Activated CD4-positive, alpha-beta T cell treated with anti-CD3 and anti-CD28 coated beads, Interleukin-2, Interleukin-6, amounts not matched to agents 100 ng/mL and 50 ng/mL, durations not matched to agents 16 hours and 8 hours (primary cell): ENCODE data around the gene ASPHD2.

Source experiments
- DNase-seq: peaks from one replicate; pipeline ENCODE4 v3.0.0-alpha.2; 2020

The ASPHD2 gene

DNA sequence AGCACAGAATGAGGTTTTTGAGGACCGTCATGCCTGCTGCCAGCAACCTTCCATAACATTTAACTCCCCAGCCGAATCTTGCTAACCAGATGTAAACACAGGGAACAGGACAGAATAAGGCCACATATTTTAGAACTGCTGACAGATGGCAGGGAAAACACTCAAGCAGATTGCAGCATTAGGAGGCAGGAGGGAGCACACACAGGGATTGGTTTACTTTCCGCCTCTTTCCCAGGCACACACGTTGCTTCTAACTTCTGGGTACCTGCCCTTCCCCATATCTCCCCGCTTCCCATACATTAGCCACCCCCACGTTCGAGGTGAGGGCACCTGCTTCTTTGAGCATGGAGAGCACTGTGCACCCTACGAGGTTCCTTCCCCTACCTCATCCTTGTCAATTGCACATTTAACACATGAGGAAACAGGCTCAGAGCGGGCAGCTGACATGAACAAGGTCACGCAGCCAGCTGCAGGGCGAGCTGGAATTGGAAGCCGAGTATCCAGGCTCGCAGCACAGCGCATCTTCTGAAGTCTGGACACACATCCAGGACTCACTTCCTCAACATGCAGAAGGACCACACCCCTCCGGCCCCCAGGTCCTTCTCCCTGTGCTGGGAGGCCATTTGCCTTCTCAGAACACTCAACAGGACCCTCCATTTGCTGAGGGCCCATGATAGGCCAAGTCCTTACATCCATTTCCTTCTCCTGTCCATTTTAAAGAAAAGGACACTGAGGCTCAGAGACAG lies 18.7 kb downstream of the ASPHD2 start:
- DNase-seq: no peak

- no peak for DNase-seq
Observed at GRCh38 chr22:26448334-26448733, 19.3 kb downstream of the ASPHD2 start.

DNA sequence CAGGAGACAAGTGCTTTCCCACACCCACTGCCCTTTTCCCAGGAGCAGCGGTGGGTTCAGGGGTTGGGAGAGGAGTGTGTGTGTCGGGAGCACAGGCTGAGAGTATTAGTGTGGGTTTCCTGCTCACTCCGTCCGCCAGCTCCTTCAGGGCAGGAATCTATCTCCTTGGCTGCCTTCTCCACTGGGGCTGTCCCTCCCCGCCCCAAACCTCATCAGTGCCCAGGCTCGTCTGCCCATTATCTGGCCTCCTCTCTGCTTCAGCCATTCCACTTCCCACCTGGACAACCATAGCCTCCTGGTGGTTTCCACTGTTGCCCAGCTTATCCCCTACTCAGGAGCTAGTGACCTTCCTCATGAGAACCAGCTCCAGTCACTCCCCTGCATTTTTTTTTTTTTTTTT lies 19.9 kb downstream of the ASPHD2 start:
- DNase-seq: no peak

GRCh38 chr22:26450453-26451185 lies 21.6 kb downstream of the ASPHD2 start:
- no peak for DNase-seq

DNA sequence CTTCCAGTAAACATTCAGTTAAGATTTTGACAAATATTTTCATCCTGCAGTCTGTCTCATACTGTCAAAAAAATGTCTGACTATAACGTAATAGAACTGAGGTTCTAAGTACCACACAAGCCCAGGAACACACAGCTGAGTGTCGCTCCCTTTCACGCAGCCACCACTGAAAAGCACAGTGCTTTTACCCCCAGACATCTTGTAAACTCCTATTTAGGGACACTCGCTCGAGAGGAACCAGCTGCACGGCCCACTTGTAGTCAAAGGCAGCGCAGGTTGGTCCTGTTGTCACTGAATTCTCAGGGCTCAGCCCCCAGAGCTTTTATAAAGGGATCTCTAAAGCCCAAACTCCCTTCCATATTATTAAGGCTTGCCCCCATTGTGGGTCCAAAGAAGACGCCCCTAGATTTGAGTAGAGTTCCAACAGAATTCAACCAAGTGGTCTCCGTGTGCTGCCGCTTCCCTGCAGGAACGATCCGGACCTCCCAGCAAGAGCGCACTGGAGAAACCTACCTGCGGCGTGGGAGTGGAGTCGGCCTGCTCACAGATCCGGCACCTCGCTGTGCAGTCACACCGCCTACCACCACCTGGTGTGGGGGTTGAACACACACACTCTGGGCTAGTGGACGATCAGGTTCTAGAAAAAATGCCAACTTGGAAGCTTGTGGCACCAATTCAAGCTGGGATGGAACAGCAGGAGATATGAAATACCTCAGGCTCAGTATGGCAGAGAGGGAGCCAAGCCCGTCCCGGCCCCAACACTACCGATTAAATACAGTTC lies 23.4 kb downstream of the ASPHD2 start:
- no peak for DNase-seq

GRCh38 chr22:26453216-26453615 lies 24.2 kb downstream of the ASPHD2 start:
- no peak for DNase-seq

GRCh38 chr22:26453812-26454500 lies 24.9 kb downstream of the ASPHD2 start:
- DNase-seq: no peak

DNA sequence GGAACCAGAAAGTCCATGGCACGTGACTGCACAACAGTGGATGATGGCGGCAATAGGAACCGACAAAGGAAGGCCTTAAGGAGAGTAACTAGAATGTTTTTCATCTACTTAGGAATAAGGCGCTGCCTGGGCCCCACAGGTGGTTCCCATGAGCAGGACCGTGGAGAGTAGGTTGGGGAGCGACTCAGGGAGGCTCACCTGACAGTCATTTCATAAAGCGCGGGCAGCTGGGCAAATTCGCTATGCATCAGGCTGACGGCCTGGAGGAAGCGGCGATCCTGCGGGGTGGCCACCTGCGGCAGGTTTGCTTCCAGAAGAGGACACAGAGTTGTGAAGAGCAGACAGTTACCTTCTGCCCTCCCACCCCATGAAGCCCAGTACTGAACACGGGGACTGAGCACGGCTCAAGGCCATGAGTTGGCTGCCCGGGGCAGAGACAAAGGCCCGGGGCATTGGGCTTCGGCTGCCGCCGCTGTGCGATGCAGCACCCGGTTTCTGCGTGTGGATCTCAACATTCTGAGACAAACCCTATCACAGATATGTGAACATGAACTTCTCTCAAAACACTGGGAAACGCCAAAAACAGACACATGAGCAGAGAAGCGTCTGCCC lies 28.7 kb downstream of the ASPHD2 start:
- DNase-seq: no peak

GRCh38 chr22:26460202-26460601 lies 31.1 kb downstream of the ASPHD2 start:
- no peak for DNase-seq

DNA sequence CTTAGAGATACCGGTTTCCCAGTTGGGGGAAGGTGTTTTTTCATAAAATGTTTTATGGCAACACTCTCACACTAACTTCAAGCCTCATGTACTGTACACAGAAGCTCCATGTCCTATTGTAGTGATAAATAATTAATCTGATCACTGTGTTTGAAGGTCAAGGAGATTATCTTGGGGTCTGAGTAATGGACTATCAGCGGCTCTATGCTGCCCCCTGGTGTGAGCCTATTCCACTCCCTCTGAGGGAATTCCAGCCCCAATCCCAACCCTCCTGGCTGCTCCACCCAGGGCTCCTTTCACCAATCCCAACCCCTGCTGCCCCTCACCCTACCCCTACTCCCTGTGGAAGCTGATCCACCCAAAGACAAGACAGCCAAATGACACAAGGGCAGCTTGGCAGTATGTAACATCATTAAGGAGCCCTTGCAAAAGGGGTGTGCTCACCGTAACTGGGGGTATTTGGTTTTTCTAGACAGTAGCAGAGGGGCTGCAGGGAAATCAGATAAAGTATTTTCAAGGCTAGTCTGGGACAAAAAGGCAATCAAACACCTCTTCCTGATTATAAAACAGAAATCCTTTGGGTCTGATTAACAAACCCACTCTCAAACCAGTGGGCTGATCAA lies 32.2 kb downstream of the ASPHD2 start:
- peak; percentile 40 for DNase-seq

DNA sequence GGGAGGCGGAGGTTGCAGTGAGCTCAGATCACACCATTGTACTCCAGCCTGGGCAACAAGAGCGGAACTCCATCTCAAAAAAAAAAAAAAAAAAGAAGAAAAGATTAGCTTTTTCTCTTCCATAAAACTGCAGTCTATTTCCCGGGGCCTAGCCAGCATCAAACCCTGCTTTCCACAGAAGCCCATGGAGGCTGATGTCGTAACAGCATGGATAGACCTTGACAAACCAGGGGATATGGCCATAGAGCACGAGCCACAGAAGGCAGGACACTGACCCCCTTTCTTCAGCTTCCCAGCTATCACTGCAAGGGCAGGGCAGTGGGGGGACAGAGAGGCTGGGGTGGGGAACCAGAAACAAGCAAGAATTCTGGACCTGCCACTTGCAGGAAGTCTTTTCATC lies 33.0 kb downstream of the ASPHD2 start:
- no peak for DNase-seq

GRCh38 chr22:26462641-26463040 lies 33.6 kb downstream of the ASPHD2 start:
- no peak for DNase-seq

DNA sequence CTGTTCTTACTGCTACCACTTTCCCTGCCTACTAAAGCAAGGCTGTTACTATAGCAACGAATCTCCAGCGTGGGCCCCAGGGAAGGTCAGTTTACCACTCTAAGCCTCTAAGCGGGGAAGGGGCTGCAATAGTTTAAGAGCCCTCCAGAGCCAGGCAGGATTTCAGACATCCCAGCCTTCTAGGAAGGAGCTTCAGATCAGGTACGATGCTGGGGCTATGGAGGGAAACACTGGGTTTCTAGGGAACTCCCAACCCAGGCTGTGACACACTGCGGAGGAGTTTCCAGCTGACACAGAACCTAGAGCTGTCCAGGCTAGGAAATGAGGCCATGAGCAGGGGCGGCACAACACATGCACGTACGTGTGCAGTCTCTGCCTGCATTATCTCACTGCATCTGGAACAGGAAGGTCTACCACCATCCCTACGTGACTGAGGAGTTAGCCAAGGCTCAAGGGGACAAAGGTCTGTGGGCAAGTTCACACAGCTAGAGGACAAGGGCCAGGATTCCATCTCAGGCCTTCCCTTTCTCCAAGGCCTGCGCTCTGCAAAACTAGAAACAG lies 34.1 kb downstream of the ASPHD2 start:
- DNase-seq: no peak

DNA sequence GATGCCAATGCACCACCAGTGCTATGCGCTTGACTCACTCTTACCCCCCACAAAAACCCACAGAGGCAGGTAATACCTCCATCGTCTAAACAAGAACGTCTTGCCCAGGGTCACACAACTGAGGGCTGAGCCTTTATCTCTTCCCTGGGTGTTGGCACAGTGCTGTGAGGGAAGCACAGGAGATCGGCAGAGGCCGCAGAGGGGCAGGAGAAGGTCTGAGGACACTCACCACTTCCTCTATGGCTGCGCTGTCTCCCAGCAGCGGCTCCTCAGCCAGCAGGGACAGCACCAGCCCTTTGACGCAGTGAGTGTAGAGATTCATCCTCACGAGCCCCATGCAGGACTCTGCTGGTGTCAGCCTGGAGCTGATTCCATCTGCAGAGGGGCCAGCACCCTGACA lies 34.6 kb downstream of the ASPHD2 start:
- DNase-seq: no peak

- no peak for DNase-seq
Observed at GRCh38 chr22:26464312-26464711, 35.3 kb downstream of the ASPHD2 start.

- no peak for DNase-seq
Observed at GRCh38 chr22:26466196-26466595, 37.1 kb downstream of the ASPHD2 start.

DNA sequence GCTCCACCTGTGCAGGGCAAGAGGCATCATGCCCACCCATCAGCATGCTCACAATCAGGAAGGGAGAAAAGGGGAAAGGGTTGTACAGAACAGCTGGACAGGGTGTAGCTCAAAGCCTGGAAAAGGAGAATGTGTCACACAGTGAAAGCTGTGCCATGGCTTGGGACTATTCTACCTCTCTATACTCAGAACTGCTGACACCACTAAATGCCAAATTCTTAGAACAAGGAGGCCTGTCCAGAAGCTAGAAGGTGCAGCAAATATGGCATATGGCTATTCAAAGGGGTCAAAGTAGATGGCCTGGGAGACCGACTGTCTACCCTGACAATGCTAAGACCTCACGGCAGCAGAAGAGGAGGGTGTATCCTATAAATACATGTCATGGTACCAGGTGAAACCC lies 41.7 kb downstream of the ASPHD2 start:
- no peak for DNase-seq

DNA sequence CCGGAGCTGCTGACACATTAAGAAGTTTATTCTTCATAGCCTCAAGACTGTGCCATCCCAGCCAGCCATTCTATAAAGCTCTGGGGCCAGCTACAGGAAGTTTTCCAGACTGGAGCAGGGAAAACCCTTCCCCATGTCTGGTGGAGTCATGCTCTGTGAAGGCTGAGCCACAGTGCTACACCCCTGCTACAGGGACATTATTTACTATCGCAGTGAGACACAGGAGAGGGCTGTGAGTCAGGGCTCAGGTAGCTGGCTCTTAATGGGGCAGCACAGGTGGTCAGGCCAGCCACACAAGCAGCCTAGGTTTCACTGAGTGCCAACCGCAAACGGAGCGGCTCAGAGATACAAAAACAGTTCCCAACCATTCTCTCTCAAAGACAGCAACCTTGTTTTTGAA lies 42.5 kb downstream of the ASPHD2 start:
- DNase-seq: no peak

DNA sequence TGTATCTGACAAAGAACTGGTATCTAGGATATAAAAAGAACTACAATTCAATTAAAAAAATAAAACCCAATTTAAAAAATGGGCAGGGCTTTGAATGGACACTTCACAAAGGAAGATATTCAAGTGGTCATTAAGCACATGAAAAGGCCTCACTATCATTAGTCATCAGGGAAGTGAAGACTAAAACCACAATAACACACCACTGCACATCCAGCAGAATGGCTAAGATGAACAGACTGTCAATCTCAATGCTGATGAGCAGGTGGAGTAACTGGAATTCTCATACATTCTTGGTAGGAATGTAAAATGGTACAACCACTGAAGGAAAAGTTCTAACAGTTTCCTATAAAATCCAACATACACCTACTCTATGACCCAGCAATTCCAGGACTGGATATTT lies 45.6 kb downstream of the ASPHD2 start:
- no peak for DNase-seq

GRCh38 chr22:26476705-26477340 lies 47.8 kb downstream of the ASPHD2 start:
- DNase-seq: peak; percentile 64

DNA sequence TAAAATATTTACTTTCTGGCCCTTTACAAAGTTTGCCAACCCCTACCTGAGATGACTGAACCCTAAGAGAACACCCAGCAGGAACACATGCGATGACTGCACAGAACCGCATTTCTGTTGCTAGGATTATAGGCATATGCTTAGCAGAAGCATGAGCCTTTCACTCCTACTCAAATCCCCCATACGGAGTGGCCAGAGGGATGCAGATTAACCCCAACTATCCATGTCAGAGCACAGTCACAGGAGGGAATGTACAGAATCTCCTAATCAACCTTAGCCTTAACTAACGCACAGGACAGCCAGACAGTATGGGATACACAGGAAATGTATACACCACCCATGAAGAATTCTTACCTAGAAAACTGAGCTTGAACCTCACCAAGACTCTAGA lies 48.3 kb downstream of the ASPHD2 start:
- peak; percentile 17 for DNase-seq
